Measurements from ENCODE around the gene AJM1.
"Not testable (repeated sequence)": the region's sequence is repeated elsewhere in the genome, so short reads cannot be mapped to it uniquely, and the experiment has no call there.

The AJM1 gene

GRCh38 chr9:136799854-136800657 is 42.2 kb upstream of the AJM1 start:
- H3K36me3 ChIP-seq (replicated peaks; ENCODE audit: low read depth, low read length): no peaks in the 10 kb centered on the region
- no peaks in the 10 kb centered on the region for H3K79me2 ChIP-seq (ENCODE audit: low read length)
- H3K4me2 ChIP-seq (ENCODE audit: low read length): peak overlapping the region; percentile 94
- no peaks in the 10 kb centered on the region for H3K9me3 ChIP-seq (ENCODE audit: insufficient read depth, low read length)
- H3K4me3 ChIP-seq (ENCODE audit: low read length): peak overlapping the region; percentile 74
- no peak overlapping the region for H3K27ac ChIP-seq (ENCODE audit: low read length)
- no peak overlapping the region for H2AFZ ChIP-seq (ENCODE audit: low read depth, low read length)
- peaks cover 41% of the 10 kb centered on the region for H3K27me3 ChIP-seq (ENCODE audit: low read depth, low read length)
- H3K9ac ChIP-seq (ENCODE audit: low read length): no peak overlapping the region
- no peak for TF ChIP-seq CTCF (IDR thresholded peaks at IDR 0.05; ENCODE audit: low read depth, low read length)
- TF ChIP-seq EZH2phosphoT487 (IDR thresholded peaks at IDR 0.05; ENCODE audit: low read depth): no peak
- peaks cover 26% of the 10 kb centered on the region for H3K4me1 ChIP-seq (ENCODE audit: low read length)
- H4K20me1 ChIP-seq (ENCODE audit: insufficient read depth, low read length): peaks cover 7% of the 10 kb centered on the region; the same call in 1 of the 2 replicates

GRCh38 chr9:136802321-136802720 is 40.0 kb upstream of the AJM1 start:
- peaks cover 10% of the 10 kb centered on the region for H3K79me2 ChIP-seq (ENCODE audit: low read length)
- no peaks in the 10 kb centered on the region for H3K9me3 ChIP-seq (ENCODE audit: insufficient read depth, low read length)
- peaks cover 24% of the 10 kb centered on the region for H3K27me3 ChIP-seq (ENCODE audit: low read depth, low read length)
- no peak overlapping the region for H3K9ac ChIP-seq (ENCODE audit: low read length)
- H3K27ac ChIP-seq (ENCODE audit: low read length): no peak overlapping the region
- H3K4me3 ChIP-seq (ENCODE audit: low read length): no peak overlapping the region
- H3K36me3 ChIP-seq (replicated peaks; ENCODE audit: low read depth, low read length): peaks cover 11% of the 10 kb centered on the region
- no peak overlapping the region for H2AFZ ChIP-seq (ENCODE audit: low read depth, low read length)
- H3K4me2 ChIP-seq (ENCODE audit: low read length): no peak overlapping the region
- TF ChIP-seq CTCF (IDR thresholded peaks at IDR 0.05; ENCODE audit: low read depth, low read length) (no peak), EZH2phosphoT487 (IDR thresholded peaks at IDR 0.05; ENCODE audit: low read depth) (no peak)
- H4K20me1 ChIP-seq (ENCODE audit: insufficient read depth, low read length): peaks cover 12% of the 10 kb centered on the region
- peaks cover 27% of the 10 kb centered on the region for H3K4me1 ChIP-seq (ENCODE audit: low read length)

- not testable (repeated sequence) for H3K9ac ChIP-seq (ENCODE audit: low read length)
Observed at GRCh38 chr9:136803009-136803550, 39.2 kb upstream of the AJM1 start.

GRCh38 chr9:136803551-136804508 is 38.4 kb upstream of the AJM1 start:
- H3K4me3 ChIP-seq (ENCODE audit: low read length): no peak overlapping the region
- H3K9ac ChIP-seq (ENCODE audit: low read length): no peak overlapping the region
- H3K27ac ChIP-seq (ENCODE audit: low read length): no peak overlapping the region
- no peak overlapping the region for H3K4me2 ChIP-seq (ENCODE audit: low read length)
- peaks cover 11% of the 10 kb centered on the region for H3K36me3 ChIP-seq (replicated peaks; ENCODE audit: low read depth, low read length)
- H3K27me3 ChIP-seq (ENCODE audit: low read depth, low read length): peaks cover 20% of the 10 kb centered on the region
- H3K79me2 ChIP-seq (ENCODE audit: low read length): peaks cover 20% of the 10 kb centered on the region
- H3K9me3 ChIP-seq (ENCODE audit: insufficient read depth, low read length): no peaks in the 10 kb centered on the region
- no peak for TF ChIP-seq EZH2phosphoT487 (IDR thresholded peaks at IDR 0.05; ENCODE audit: low read depth)
- TF ChIP-seq CTCF (IDR thresholded peaks at IDR 0.05; ENCODE audit: low read depth, low read length): no peak
- peaks cover 27% of the 10 kb centered on the region for H3K4me1 ChIP-seq (ENCODE audit: low read length)
- peaks cover 15% of the 10 kb centered on the region for H4K20me1 ChIP-seq (ENCODE audit: insufficient read depth, low read length)
- H2AFZ ChIP-seq (ENCODE audit: low read depth, low read length): no peak overlapping the region

More at GRCh38 chr9:136803009-136803550, 39.2 kb upstream of the AJM1 start:
- H3K79me2 ChIP-seq (ENCODE audit: low read length): peaks cover 13% of the 10 kb centered on the region
- H3K27me3 ChIP-seq (ENCODE audit: low read depth, low read length): peaks cover 24% of the 10 kb centered on the region
- H3K27ac ChIP-seq (ENCODE audit: low read length); H2AFZ ChIP-seq (ENCODE audit: low read depth, low read length); H3K4me2 ChIP-seq (ENCODE audit: low read length); H3K9me3 ChIP-seq (ENCODE audit: insufficient read depth, low read length); H3K4me3 ChIP-seq (ENCODE audit: low read length): not testable (repeated sequence)
- H4K20me1 ChIP-seq (ENCODE audit: insufficient read depth, low read length): peaks cover 12% of the 10 kb centered on the region
- H3K36me3 ChIP-seq (replicated peaks; ENCODE audit: low read depth, low read length): peaks cover 11% of the 10 kb centered on the region
- peaks cover 27% of the 10 kb centered on the region for H3K4me1 ChIP-seq (ENCODE audit: low read length)

All from OCI-LY3 (cell line).